Activated T-cell treated with anti-CD3 and anti-CD28 coated beads for 4 hours (primary cell): Measurements from ENCODE around the gene KIAA1191.
"Not testable (repeated sequence)": the region's sequence is repeated elsewhere in the genome, so short reads cannot be mapped to it uniquely, and the experiment has no call there.

Experiments
- DNase-seq: peaks from one replicate; pipeline ENCODE4 v3.0.0-alpha.2; 2020

KIAA1191 gene, protein sequence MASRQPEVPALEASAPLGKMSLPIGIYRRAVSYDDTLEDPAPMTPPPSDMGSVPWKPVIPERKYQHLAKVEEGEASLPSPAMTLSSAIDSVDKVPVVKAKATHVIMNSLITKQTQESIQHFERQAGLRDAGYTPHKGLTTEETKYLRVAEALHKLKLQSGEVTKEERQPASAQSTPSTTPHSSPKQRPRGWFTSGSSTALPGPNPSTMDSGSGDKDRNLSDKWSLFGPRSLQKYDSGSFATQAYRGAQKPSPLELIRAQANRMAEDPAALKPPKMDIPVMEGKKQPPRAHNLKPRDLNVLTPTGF

DNA sequence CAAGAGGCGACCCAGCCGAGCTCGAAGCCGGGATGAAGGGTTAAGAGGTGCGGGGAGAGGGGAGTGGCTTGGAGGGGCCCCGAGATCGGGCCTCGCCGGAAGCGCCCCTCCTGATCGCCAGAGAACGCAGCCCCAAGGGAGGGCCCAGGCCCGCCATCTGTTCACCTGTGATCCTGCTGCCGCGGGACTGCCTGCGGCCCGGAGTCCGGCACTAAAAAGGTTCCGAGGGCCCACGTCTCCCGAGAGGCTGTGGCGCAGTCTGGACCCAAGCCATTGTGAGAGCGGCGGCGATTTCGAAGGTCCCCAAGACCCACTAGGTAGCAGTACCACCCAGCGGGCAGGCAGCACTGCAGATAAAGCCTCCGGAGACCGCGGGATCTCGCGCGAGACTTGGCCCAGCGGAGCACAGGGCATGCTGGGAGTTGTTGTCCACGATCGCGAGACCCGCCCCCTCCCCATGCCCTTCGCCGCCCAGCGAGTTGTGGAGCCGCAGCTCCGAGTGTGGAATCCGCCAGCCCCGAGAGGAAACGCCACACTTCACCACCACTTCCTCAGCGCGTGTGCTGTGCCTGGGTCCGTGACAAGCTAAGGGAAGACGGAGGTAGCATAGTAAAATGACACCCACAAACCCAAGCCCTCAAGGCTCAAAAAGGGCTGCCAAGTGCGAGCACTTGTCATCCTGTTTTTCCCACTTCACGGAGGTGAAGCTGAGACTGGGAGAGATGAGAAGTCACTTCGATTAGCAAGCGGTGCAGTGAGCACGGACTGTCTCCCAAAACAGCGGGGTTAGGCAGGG, at the start of gene KIAA1191:
TSS of gene KIAA1191 (minus strand) at position 328 of the 796 bp plus-strand sequence. CDS start 2,256 bp downstream, outside the sequence.
- peak; percentile 89 for DNase-seq

DNA sequence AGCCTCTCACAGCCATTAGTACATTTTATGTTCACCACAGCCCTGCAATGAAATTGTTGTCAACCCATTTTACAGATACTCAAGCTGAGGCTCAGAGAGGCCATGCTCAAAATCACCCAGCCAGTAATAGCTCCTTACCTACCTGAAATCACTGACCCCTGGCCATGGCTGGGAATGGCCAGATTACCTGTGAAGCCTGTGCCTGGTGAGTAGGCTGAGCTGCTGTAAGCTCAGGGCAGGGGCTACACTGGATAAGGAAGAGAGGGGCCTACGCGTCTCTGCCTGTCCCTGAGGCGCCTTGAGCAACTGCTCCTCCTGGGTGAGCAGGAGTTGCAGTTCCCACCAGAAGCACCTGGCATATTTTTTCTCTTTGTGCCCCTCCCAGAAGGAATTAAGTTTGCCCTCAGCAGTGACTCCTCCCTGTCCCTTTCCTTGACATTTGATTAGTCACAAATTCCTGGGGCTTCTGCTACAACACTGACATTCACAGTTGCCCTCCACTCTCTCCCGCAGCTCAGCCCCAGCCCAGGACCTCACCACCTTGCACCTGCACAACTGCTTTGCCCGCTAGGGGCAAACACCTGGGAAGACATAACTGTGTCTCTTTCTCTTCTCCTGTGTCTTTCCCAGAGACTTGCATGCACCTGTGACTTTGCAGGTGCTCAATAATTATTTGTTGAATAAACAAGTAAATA, 49.1 kb upstream of the KIAA1191 start:
- DNase-seq = no peak

DNA sequence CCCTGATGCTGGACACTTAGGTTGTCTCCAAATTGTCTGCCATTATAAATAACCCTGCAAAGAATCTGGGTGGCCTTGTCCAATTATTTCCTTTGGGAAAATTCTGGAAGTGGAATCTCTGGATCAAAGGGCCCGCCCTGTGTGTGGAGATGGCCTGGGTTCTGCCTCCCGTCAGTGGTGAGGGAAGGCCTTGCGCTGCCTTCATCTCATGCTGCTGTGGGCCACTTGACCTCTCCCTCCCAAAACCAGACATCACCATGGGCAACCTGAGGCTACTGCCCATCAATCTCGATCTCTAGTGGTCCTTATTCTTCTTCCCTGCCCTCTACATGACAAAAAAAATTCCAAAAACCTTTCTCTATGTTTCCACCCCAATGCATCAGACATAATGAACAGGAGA, 48.2 kb upstream of the KIAA1191 start:
- DNase-seq = no peak

DNA sequence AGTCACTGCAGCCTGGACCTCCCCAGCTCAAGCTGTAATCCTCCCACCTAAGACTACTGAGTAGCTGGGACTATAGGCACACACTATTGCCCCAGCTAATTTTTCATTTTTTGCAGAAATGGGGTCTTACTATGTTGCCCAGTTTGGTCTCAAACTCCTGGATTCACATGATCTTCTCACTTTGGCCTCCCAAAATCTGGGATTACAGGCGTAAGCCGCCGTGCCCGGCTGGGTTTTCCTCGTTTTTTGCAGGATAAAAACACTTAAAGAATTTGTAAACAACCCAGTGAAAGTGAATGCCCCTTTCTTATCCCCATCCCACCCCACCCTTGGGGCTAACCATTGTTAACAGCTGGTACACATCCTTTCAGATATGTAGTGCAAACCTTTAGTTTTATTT, 47.0 kb upstream of the KIAA1191 start:
- DNase-seq = no peak

DNA sequence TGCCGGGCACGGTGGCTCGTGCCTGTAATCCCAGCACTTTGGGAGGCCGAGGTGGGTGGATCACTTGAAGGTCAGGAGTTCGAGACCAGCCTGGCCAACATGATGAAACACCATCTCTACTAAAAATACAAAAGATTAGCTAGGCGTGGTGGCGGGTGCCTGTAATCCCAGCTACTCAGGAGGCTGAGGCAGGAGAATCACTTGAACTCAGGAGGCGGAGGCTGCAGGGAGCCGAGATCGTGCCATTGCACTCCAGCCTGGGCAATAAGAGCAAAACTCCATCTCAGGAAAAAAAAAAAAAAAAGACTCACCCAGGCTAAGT, 46.6 kb upstream of the KIAA1191 start:
- not testable (repeated sequence) for DNase-seq

DNA sequence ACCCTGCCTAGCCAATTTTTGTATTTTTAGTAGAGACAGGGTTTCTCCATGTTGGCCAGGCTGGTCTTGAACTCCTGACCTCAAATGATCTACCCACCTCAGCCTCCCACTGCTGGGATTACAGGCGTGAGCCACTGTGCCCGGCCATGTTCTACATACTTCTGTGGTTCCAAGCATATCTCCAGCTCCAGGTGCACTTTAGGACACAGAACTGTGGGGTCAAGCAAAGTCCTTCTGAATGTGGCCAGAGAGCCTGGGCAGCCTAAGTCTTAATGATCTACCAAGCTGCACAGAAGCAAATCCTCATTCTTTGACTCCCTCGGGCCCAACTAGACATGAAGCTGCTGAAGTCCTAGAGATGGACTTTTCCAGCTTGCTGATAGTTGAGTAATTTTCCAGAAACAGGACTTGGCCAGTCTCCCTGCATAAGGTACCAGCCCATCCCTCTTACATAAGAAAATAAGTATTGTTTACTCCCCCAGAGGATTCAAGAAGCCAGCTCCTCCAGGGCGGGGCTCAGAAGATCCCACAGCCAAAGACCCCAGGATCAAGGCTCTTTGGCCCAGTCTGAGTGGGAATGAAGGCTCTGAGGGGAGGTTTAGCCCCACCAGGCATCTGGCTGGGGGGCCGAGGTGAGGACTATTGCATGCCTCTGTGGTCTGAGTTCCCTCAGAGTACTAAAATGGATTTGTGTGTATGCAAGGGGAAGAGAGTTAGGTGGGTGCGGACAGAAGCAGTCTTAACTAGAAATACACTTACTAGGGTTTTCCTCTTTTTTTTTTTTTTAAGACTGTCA, 46.1 kb upstream of the KIAA1191 start:
- no peak for DNase-seq

DNA sequence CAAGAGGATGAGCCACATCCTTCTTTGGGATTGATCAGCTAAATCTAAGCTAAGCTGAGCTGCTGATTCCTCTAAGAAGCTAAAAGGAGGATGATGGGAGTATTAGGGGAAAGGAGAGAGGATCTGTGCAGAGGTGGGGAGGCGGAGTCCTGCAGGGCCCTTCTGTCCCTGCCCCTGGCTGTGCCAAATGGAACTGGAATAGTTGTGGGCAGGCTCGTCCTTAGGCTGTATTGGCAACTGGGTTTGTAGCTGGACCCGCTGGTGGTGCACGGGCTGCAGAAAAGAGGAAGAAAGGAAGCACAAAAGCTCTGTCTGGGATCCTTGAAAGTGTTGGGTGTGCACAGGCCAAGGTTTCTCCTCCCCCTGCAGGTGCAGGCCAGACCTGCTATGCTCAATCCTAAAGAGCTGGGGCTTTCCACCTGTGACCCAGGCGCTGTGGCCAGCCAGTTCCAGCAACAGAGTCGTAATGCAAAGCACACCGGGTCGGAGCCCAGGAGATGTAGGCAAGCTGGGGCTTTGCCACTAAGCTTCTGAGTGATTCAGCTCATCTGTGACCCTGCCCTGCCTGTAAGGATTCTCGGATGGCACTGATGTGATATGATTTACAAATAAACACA, 45.0 kb upstream of the KIAA1191 start:
- no peak for DNase-seq

DNA sequence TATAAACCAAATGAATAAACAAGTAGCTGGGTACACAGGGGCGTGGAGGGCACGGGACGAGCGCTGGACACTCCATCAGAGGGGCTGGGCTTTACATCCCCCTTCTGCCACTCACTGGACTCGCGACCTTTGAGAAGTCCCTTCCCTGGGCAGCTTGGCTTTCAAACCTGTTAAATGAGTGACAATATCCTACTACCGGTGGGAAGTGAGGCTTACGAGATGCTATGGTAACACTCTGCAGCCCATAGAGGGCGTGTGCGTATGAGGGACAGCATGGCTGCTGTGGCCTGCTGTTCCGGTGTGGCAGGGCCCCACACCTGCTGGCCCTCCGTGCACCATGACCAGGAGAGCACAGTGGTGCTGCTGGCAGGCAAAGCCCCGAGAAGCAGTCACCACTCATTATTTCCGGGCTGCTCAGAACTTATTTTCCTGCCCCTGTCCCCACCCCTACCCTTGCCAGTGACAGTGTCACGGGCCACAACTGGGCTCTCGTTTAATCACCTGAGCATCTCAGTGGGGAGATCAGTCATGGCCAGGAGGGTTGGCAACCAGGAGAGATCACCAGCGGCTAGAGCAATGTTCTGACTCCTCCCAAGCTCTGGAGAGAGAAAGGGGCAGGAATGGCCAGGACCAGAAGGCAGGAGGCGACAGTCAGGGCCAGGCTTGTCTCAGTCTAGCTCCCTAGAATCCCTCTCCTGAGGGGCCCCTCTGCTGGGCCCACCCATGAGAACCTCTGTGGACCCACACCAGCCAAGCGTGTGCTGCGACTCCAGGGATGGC, 44.3 kb upstream of the KIAA1191 start:
- no peak for DNase-seq

DNA sequence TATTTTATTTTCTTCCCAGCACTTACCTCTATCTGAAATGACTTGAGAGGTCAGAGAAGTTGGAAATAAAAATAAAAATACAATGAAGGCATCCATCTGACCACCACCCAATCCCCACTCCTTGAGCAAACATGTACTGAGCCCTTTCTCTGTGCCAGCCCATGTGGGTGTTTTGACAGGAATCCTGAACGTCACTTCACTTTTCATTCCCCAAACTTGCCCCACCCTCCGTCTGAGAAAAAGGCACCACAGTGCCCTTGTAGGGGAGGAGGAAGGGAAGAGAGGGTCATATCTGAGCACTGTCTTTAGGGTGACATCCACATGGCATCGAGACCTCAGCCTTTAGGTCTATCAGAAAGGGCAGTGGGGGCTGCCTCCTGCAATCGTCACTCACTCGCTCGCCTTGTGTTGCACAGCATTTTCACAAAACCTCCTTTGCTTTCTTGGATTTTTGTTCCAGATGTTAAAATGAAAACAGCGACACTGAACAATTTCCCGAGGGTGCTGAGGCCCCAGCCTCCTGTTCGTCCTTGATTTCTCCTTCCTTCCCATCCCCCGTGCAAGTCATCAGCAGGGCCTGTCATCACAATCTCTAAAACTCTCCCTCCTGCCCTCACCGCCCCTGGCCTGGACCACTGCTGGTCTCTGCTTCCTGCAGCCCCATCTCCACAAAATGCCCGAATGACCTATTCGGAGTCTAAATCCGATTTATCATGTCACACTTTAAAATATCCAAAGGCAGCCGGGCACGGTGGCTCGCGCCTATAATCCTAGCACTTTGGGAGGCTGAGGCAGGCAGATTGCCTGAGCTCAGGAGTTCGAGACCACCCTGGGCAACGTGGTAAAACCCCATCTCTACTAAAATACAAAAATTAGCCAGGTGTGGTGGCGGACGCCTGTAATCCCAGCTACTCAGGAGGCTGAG, 40.0 kb upstream of the KIAA1191 start:
- DNase-seq = no peak

DNA sequence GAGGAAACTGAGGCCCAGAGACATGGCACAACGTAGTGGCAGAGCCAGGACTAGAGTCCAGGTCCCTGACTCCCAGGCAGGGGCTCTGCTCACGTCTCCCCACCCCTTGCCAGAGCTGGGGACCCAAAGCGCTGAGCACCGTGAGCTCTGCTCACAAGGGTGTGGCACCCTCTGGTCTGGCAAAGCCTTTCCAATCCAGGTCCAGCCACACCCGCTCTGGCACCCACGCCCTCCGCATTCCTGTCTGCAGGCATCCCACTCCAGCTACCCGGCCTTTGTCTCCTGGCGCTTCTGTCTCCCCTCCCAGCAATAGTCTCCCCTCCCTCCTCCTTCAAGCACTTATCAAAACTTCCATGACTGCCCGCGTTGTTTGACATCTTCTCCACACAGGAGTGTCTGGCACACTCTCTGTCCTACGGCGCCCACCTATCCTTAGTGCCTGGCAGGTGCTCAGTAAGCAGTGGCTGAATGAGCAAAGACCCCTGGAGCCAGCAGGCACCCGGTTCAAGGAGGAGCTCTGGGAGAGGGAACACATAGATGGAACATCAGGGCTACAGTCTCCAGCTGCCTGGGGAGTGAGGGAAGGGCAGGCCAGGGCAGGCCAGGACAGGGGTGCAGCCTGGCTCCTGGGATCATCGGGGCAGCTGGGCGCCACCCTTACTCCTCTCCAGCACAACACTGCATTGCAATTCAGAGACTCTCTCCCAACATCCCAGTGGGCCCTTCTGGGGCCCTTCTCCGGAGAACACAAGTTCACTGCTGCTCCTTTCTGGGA, 39.0 kb upstream of the KIAA1191 start:
- no peak for DNase-seq

DNA sequence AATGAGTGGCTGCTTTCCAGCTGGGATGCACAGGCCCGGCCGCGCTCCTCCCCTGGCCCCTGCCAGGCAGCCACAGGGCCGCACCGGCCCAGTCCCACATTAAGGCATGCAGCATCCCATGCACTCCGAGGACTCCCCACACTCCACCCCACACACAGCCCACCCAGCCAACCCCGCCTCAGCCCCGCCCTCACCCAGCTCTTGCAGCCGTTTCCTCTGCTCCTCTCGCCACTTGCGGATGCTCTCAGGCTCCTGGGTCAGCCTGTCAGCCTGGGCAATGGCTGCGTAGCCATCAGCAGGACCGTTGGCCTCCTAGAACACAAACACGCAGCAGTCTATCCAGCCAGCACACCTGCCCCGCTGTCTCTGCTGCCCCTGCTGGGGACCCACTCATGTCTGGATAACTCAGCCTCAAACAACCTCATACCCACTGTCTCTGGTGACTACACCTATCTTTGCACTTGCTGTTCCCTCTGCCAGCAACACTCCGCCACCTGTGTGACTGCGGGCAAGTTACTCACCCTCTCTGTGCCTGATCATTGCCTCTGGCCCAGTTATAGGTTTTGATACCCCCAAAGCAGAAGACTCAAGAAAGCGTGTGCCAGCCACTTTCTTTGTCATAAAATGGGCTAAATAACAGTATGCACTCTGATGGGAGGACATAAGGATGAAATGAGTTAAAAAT, 36.3 kb upstream of the KIAA1191 start:
- no peak for DNase-seq

DNA sequence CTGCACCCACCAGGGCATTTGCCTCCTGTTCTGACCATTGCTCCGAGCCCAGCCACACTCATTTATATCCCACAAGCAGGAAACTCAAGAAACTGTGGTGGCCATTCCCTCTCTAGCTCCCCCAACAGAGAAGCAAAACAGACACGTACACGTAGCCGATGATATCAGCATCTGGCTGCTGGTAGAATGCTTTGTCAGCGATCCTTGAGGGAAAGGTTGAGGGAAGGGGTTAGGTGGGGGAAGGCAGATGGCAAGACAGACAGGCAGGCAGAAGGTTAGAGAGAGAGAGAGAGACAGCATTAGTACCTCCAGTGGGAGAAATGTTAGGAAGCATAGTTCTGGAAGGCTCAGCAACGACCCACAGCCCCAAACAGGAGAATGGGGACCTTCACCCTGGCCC, 34.8 kb upstream of the KIAA1191 start:
- no peak for DNase-seq

DNA sequence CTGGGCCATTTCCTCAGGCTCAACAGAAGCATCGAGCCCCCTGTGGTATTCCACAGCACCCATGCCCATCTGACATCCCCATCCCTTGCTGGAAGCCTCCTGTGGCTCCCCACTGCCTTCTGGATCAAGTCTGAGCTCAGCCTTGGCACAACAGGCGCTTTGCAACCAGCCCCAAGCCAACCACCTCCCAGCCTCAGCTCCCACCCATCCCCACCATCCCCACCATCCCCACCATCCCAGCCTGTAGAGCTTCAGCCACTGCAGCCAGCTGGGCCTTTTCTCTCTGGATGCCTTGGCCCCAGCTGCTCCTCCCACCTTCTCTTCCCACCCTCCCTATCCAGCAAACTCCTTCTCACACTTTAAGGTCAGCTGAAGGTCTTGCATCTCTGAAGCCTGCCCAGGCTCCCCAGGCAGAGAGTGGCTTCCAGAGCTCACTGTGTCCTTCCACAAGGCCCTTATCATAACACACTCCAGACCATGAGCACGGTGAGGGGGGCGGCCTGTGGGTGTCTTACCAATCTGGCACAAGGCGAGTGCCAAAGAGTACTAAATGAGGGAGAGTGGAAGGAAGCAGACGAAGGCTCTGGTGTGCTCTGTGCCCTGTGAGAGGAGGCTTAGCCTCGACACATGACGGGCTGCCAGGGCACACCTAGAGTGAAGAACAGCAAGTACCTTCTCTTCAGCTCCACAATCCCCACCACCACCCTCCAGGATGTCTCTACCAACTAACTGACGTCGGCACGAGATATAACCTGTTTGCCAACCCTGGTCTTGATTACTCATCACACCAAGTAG, 33.5 kb upstream of the KIAA1191 start:
- no peak for DNase-seq

DNA sequence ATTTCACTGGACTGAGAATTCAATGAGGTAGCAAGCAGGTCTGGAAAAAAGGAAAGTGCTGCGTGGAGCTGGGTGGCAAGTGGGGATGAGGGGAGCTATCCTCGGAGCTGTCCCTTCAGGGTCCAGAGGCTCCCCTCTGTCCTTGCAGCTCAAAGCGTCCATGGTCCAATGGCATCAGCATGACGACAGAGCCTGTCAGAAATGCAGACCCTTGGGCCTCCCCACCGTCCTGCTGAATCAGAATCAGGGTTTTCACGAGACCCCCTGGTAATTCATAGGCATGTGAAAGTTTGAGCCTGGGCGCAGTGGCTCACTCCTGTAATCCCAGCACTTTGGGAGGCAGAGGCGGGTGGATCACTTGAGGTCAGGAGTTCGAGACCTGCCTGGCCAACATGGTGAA, 32.5 kb upstream of the KIAA1191 start:
- DNase-seq = no peak

DNA sequence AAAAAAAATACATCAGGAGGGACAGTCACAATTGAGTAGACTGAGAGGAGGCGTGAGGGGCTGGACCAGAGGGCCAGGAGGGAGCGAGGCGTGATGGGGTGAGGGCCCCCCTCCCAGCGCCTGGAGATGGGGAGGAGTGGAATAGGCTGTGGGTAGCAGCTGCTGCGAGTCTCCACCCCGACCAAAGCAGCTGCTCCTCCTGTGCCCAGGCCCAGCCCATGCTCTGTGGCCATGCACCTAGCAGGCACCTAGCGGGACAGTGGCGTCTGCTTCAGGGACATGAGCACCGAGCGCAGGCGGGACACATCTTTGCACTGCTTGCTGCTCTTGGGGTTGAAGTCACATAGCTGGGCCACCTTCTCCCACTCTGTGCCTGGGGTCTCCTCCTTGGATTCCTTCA, 31.0 kb upstream of the KIAA1191 start:
- no peak for DNase-seq

DNA sequence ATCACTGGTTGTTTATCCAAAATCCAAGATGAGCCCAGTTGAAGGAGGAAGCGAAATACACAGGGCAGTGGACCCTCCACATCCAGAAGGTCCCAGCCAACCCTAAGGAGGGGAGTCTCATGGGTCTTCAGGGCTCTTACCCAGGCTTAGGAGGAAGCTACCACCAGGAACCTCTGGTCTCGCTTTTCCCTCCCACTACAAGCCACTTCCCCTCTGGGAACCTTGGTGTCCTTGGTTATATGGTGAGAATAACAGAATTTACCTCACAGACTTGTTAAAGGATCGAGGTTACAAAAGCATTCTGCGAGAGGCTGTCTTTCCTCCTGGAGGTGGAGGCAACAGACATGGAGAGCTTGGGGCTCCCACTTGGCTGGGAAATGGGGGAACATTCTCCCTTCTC, 30.4 kb upstream of the KIAA1191 start:
- no peak for DNase-seq

DNA sequence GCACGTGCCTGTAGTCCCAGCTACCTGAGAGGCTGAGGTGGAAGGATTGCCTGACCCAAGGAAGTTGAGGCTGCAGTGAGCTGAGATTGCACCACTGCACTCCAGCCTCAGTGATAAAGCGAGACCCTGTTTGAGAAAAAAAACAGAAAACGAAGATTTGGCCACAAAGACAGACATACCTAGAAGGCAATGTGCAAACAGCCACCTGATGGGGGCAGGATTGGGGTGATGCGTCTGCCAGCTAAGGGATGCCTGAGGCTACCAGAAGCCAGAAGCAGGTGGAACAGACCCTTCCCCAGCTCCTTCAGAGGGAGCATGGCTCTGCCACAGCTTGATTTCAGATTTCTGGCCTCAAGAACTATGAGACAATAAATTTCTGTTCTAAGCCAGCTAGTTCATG, 29.9 kb upstream of the KIAA1191 start:
- no peak for DNase-seq
